Endothelial cell of umbilical vein (primary cell): ENCODE data around the gene ITPR2. TPM values are rescaled to one million over a fixed set of nuclear protein-coding genes. Genes with fewer than 3 reads are reported as not detected.

Source experiments
- BruUV-seq: library from RNA; stranded (reverse); fragments of 400-500 nt; replicated peaks from 2 replicates; lab custom pipeline; 2021; lab: Mats Ljungman, UMichigan
- CTCF ChIA-PET: fragments of 300-600, 350-600 bp; sonication (Branson Sonifier 250); formaldehyde crosslinking; loops from one replicate; lab custom pipeline; 2021; ENCODE audit warnings: antibody characterized with exemption, inconsistent platforms; lab: Charles Lee
- POLR2A ChIA-PET: fragments of 300-600, 350-600 bp; sonication (Branson Sonifier 250); formaldehyde crosslinking; loops from one replicate; lab custom pipeline; 2021; ENCODE audit warnings: antibody characterized with exemption, inconsistent platforms; lab: Charles Lee
- DNase-seq: peaks from one replicate; pipeline ENCODE4 v3.0.0-alpha.2; 2011; ENCODE audit warnings: low read depth, low spot score
- FAIRE-seq: peaks from 2 replicates; lab custom pipeline; 2011; peaks lifted over from hg19 to GRCh38; lab: Jason Lieb, UNC
- H2AFZ ChIP-seq: 2 replicates; pipeline ENCODE4 v1.6.0; 2012; ENCODE audit warnings: low read depth, low read length, control low read depth, inconsistent platforms
- H3K27ac ChIP-seq: 2 replicates; pipeline ENCODE4 v1.5.1; 2011; ENCODE audit warnings: low read depth, mild to moderate bottlenecking, control low read depth, low read length, moderate library complexity; ENCODE audit not compliant: insufficient read depth
- H3K27me3 ChIP-seq, 2 experiments: 2 replicates each; pipeline versions ENCODE4 v1.6.0 to v1.6.1; 2011; ENCODE audit warnings: low read length in 2 of 2, mixed read lengths in 1 of 2; ENCODE audit not compliant: control insufficient read depth in 2 of 2, insufficient read depth in 2 of 2
- H3K36me3 ChIP-seq, 2 experiments: 2 replicates in 1 of 2; 3 replicates in 1 of 2; pipeline ENCODE4 v1.5.1; 2011; ENCODE audit warnings: low read length in 2 of 2, mild to moderate bottlenecking in 1 of 2, moderate library complexity in 1 of 2; ENCODE audit not compliant: control insufficient read depth in 2 of 2, insufficient read depth in 2 of 2; ENCODE audit errors: extremely low read depth in 1 of 2
- H3K4me1 ChIP-seq: 3 replicates; pipeline ENCODE4 v1.5.1; 2011; ENCODE audit warnings: mild to moderate bottlenecking, low read length; ENCODE audit not compliant: control insufficient read depth, insufficient read depth; ENCODE audit errors: extremely low read depth
- H3K4me2 ChIP-seq: 2 replicates; pipeline ENCODE4 v1.6.1; 2011; ENCODE audit warnings: low read length, control low read depth, mixed read lengths; ENCODE audit not compliant: insufficient read depth
- H3K4me3 ChIP-seq, 3 experiments: fragments of 200-600 bp in 1 of 3; sonication (generic), shearing (Covaris generic) in 1 of 3; replicated peaks in 1 of 3; 2 replicates each; pipeline ENCODE4 v1.5.1; 2011 to 2016; ENCODE audit warnings: control low read depth in 3 of 3, low read length in 3 of 3, mild to moderate bottlenecking in 2 of 3, inconsistent platforms in 1 of 3, low read depth in 1 of 3, moderate library complexity in 1 of 3; ENCODE audit not compliant: insufficient read depth in 1 of 3
- H3K79me2 ChIP-seq: 2 replicates; pipeline ENCODE4 v1.6.0; 2012; ENCODE audit warnings: low read length, inconsistent platforms; ENCODE audit not compliant: control insufficient read depth, insufficient read depth
- H3K9ac ChIP-seq: replicated peaks from 2 replicates; pipeline ENCODE3; 2011; ENCODE audit warnings: low read length, control low read depth; ENCODE audit not compliant: insufficient read depth; ENCODE audit errors: extremely low read depth
- H3K9me1 ChIP-seq: replicated peaks from 3 replicates; pipeline ENCODE4 v1.6.0; 2011; ENCODE audit warnings: mild to moderate bottlenecking, low read length; ENCODE audit not compliant: control insufficient read depth, insufficient read depth; ENCODE audit errors: extremely low read depth
- H3K9me3 ChIP-seq: replicated peaks from 2 replicates; pipeline ENCODE4 v1.5.1; 2012; ENCODE audit warnings: low read length, inconsistent platforms; ENCODE audit not compliant: control insufficient read depth, insufficient read depth
- H4K20me1 ChIP-seq: replicated peaks from 2 replicates; pipeline ENCODE3; 2011; ENCODE audit warnings: mild to moderate bottlenecking, low read length; ENCODE audit not compliant: control insufficient read depth, insufficient read depth; ENCODE audit errors: extremely low read depth
- EZH2 ChIP-seq: IDR thresholded peaks from 2 replicates; pipeline ENCODE4 v1.6.1; 2012; ENCODE audit warnings: borderline replicate concordance, low read depth, mild to moderate bottlenecking, moderate library complexity, low read length, inconsistent platforms; ENCODE audit not compliant: severe bottlenecking
- FOS ChIP-seq: IDR thresholded peaks from 2 replicates; pipeline ENCODE4 v1.6.1; 2011; ENCODE audit warnings: mild to moderate bottlenecking, low read length, moderate library complexity, borderline replicate concordance; ENCODE audit not compliant: insufficient read depth
- GATA2 ChIP-seq: IDR thresholded peaks from 2 replicates; pipeline ENCODE4 v1.7.0; 2011; ENCODE audit warnings: low read depth, mild to moderate bottlenecking, moderate library complexity, mixed read lengths, low read length; ENCODE audit not compliant: insufficient read length, insufficient read depth
- JUN ChIP-seq: IDR thresholded peaks from 2 replicates; pipeline ENCODE4 v1.6.1; 2011; ENCODE audit warnings: borderline replicate concordance, low read depth; ENCODE audit not compliant: insufficient read length, insufficient read depth
- MAX ChIP-seq: IDR thresholded peaks from 2 replicates; pipeline ENCODE4 v1.6.1; 2011; ENCODE audit not compliant: insufficient read depth, insufficient read length
- MYC ChIP-seq: IDR thresholded peaks from one replicate; pipeline ENCODE4 v1.6.1; 2011; ENCODE audit warnings: mild to moderate bottlenecking, low read depth, low read length
- POLR2A ChIP-seq: IDR thresholded peaks from 2 replicates; pipeline ENCODE4 v1.6.1; 2012; ENCODE audit warnings: low read depth, mild to moderate bottlenecking, control low read depth, low read length
- POLR2AphosphoS5 ChIP-seq: IDR thresholded peaks from 2 replicates; pipeline ENCODE4 v1.6.1; 2012; ENCODE audit warnings: low read depth, mild to moderate bottlenecking, control low read depth, low read length, moderate library complexity; ENCODE audit not compliant: insufficient read depth
- dilution Hi-C: fragments of 300-500 bp; cut with MboI; formaldehyde crosslinking; loops from one replicate; pipeline ENCODE4 v1.15.0; 2019; ENCODE audit warnings: low sequenced_read_pairs; ENCODE audit not compliant: extremely low pct_ligation_motif_present
- intact Hi-C: fragments of 100-400 bp; cut with micrococcal nuclease; formaldehyde crosslinking; loops from one replicate; pipeline ENCODE4 v1.10.0; 2022
- polyA plus RNA-seq, 4 experiments: library from polyadenylated mRNA; depleted of rRNA in 3 of 4; stranded (reverse) in 3 of 4; unstranded in 1 of 4; fragments of >200 nt; gene quantifications; 2 replicates each; pipeline versions ENCODE4 v1.2.1 to v1.2.3, GENCODE V29; 2011 to 2012; ENCODE audit warnings: missing spikeins in 1 of 4
- small RNA-seq: library from RNA; depleted of rRNA; stranded (forward); fragments of <200 nt; gene quantifications from one replicate; pipeline ENCODE3, GENCODE V24; 2012; ENCODE audit warnings: low replicate concordance, low read depth; ENCODE audit not compliant: insufficient read depth, insufficient read length
- total RNA-seq: library from RNA; stranded (reverse); gene quantifications from 2 replicates; pipeline ENCODE4 v1.2.3, GENCODE V29; 2021
- TF ChIP-seq, protein P1 (sequence below), 2 donors: IDR thresholded peaks; 1 replicate in 1 of 2; 2 replicates in 1 of 2; pipeline ENCODE4 v1.5.1; 2011; ENCODE audit warnings: low read length in 2 of 2, mild to moderate bottlenecking in 2 of 2, moderate library complexity in 2 of 2, control low read depth in 1 of 2, inconsistent platforms in 1 of 2, low read depth in 1 of 2; ENCODE audit not compliant: insufficient read depth in 1 of 2; ENCODE audit errors: extremely low read depth in 1 of 2

Gene ITPR2
- total and polyA plus RNA-seq, 2 donors (not counting 3 experiments of a cell fraction or from before 2014, with no cell fraction given): 16.2 to 86.8 TPM

DNA sequence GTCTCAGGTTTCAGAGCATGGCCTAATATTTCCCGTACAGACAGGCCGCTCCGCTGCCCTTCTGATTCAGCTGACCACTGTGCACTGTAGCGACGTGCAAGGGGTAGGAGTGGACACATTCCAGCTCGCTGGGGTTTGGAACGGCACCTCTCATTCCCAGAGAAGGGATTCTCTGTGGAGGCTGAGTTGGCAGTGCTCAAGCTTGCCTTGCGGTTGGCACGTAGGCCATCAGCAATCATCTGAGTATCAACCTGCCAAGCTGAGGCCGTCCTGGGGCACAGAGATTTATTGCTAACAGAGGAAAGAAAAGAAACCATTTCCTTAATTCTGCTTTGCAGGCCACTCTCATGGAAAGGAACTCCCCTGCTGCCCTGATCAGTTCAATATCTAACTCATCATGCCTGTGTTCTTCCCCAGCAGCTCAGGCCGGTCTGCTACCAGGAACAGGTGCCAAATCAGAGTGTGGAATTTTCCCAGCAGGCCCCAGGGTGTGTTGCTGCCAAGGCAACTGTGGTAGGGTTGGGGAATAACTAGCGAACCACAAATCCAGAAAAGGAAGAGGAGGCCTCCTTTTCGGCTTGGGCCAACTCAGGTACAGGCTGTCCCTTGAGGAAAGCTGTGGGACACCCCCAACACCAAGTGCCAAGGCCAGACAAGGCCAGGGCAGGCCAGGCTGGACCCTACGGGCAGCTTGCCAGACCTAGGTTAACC, 545.2 kb downstream of the ITPR2 start:
- Histone ChIP-seq H3K27me3 (peaks cover 0 to 2% of the 10 kb centered on the region in 2 experiments), H3K9me3 (no peaks in the 10 kb centered on the region), H2AFZ (no peak overlapping the region), H3K4me2 (no peak overlapping the region), H3K4me3 (no peak overlapping the region), H3K79me2 (no peaks in the 10 kb centered on the region), H3K9ac (no peak overlapping the region), H3K36me3 (no peaks in the 10 kb centered on the region), H3K27ac (no peak overlapping the region), H3K9me1 (no peaks in the 10 kb centered on the region), H3K4me1 (no peaks in the 10 kb centered on the region), H4K20me1 (no peaks in the 10 kb centered on the region)
- DNase-seq: no peak
- POLR2A ChIA-PET: interaction anchor here (1.0 kb wide), 1 partner anchor 9 kb away, joined by 3 read pairs; no protein-coding TSS in a partner anchor
- BruUV-seq: no TSS peak
- CTCF ChIA-PET: interaction anchor here (1.3 kb wide), 2 partner anchors 10 to 17 kb away, joined by 3 read pairs; no protein-coding TSS in a partner anchor
- FAIRE-seq: no peak
- intact Hi-C loops: no loop called here
- TF ChIP-seq, protein P1, sequence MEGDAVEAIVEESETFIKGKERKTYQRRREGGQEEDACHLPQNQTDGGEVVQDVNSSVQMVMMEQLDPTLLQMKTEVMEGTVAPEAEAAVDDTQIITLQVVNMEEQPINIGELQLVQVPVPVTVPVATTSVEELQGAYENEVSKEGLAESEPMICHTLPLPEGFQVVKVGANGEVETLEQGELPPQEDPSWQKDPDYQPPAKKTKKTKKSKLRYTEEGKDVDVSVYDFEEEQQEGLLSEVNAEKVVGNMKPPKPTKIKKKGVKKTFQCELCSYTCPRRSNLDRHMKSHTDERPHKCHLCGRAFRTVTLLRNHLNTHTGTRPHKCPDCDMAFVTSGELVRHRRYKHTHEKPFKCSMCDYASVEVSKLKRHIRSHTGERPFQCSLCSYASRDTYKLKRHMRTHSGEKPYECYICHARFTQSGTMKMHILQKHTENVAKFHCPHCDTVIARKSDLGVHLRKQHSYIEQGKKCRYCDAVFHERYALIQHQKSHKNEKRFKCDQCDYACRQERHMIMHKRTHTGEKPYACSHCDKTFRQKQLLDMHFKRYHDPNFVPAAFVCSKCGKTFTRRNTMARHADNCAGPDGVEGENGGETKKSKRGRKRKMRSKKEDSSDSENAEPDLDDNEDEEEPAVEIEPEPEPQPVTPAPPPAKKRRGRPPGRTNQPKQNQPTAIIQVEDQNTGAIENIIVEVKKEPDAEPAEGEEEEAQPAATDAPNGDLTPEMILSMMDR (IDR thresholded peaks at IDR 0.05; ENCODE audit: extremely low read depth in 1 of 2, insufficient read depth in 1 of 2, low read depth in 1 of 2, low read length in 2 of 2): no peak
- TF ChIP-seq MAX (no peak), MYC (no peak), GATA2 (no peak), POLR2AphosphoS5 (no peak), EZH2 (no peak), JUN (no peak), POLR2A (no peak), FOS (no peak)
- dilution Hi-C loops: no loop called here

Small RNAs within 50 kb of the gene (small RNA-seq; reads per million reads assigned to genes)
- not detected for gene RNA5SP354

Other genes starting within 250 kb of the ITPR2 start
- 25.5 and 35.9 TPM in 2 replicates for gene INTS13, start 104.8 kb upstream of the ITPR2 start, total RNA-seq
- 6.1 and 8.7 TPM in 2 replicates for gene INTS13, start 104.8 kb upstream of the ITPR2 start, polyA plus RNA-seq
- gene FGFR1OP2, start 105.3 kb upstream of the ITPR2 start, total RNA-seq: 47.3 and 49.3 TPM in 2 replicates
- 17.0 and 22.7 TPM in 2 replicates for gene FGFR1OP2, start 105.3 kb upstream of the ITPR2 start, polyA plus RNA-seq
- 51.0 and 54.8 TPM in 2 replicates for gene TM7SF3, start 181.2 kb upstream of the ITPR2 start, total RNA-seq
- gene TM7SF3, start 181.2 kb upstream of the ITPR2 start, polyA plus RNA-seq: 58.9 and 70.7 TPM in 2 replicates
- gene MED21, start 189.4 kb upstream of the ITPR2 start, total RNA-seq: 43.5 and 45.4 TPM in 2 replicates
- gene MED21, start 189.4 kb upstream of the ITPR2 start, polyA plus RNA-seq: 20.1 and 25.2 TPM in 2 replicates
- not detected in 2 replicates for gene C12orf71, start 249.4 kb upstream of the ITPR2 start, total RNA-seq
- gene C12orf71, start 249.4 kb upstream of the ITPR2 start, polyA plus RNA-seq: not detected in 2 replicates